Stimulated activated CD4-positive, alpha-beta T cell treated with anti-CD3 and anti-CD28 coated beads, TNF-alpha, amount 100 ng/mL, for 48 hours (primary cell): ENCODE data around the gene PDIA3.
A peak's percentile ranks its signal among the peaks of the same experiment; 100 is the strongest.
"Not testable (repeated sequence)": the region's sequence is repeated elsewhere in the genome, so short reads cannot be mapped to it uniquely, and the experiment has no call there.

Experiments used
- DNase-seq, 3 donors: peaks; one replicate each; pipeline ENCODE4 v3.0.0-alpha.2; 2020; ENCODE audit warnings: low read depth in 3 of 3

The PDIA3 gene

GRCh38 chr15:43776718-43777266, 30.6 kb downstream of the PDIA3 start, which contains the start of gene ELL3:
Gene ELL3, minus strand, starts transcription at chr15:43776966. Its CDS starts 65 bp downstream, at chr15:43776901.
- DNase-seq, result peak; percentile 57 to 75 (median 63)

- peak; percentile 74 to 87 (median 83) for DNase-seq
These were observed 31.2 kb downstream of the PDIA3 start for GRCh38 chr15:43777267-43777914.

GRCh38 chr15:43779016-43779415, 32.8 kb downstream of the PDIA3 start:
- DNase-seq, result no peak

GRCh38 chr15:43789409-43789808, 43.2 kb downstream of the PDIA3 start:
- DNase-seq, result no peak

GRCh38 chr15:43791993-43792760, 45.9 kb downstream of the PDIA3 start, which contains the start of gene SERF2:
Gene SERF2, plus strand, starts transcription at chr15:43792320. Its CDS starts 57 bp downstream, at chr15:43792377.
- DNase-seq, result peak; percentile 100

GRCh38 chr15:43792761-43793476, 46.7 kb downstream of the PDIA3 start:
- no peak for DNase-seq

GRCh38 chr15:43793647-43794046, 47.4 kb downstream of the PDIA3 start:
- DNase-seq, result no peak

- no peak for DNase-seq
These were observed 48.2 kb downstream of the PDIA3 start for GRCh38 chr15:43794269-43795037.

- DNase-seq, result no peak
These were observed 49.0 kb downstream of the PDIA3 start for GRCh38 chr15:43795197-43795596.

GRCh38 chr15:43795997-43796396, 49.8 kb downstream of the PDIA3 start:
- no peak for DNase-seq

GRCh38 chr15:43796566-43796965, 50.3 kb downstream of the PDIA3 start:
- no peak for DNase-seq

- no peak for DNase-seq
These were observed 53.1 kb downstream of the PDIA3 start for GRCh38 chr15:43799209-43799944.

GRCh38 chr15:43799945-43800285, 53.7 kb downstream of the PDIA3 start, which contains the start of gene SERINC4:
Gene SERINC4, minus strand, starts transcription at chr15:43800220. Its CDS starts 234 bp downstream, at chr15:43799986.
- no peak for DNase-seq

- DNase-seq, result peak; percentile 80 to 88 (median 81)
These were observed 54.3 kb downstream of the PDIA3 start, which contains the start of gene HYPK for GRCh38 chr15:43800286-43801141. Gene HYPK, plus strand, starts transcription at chr15:43800599. Its CDS starts 24 bp downstream, at chr15:43800623.

GRCh38 chr15:43802676-43803075, 56.4 kb downstream of the PDIA3 start:
- DNase-seq, result not testable (repeated sequence)

GRCh38 chr15:43808435-43808950, 62.3 kb downstream of the PDIA3 start:
- DNase-seq, result no peak

- DNase-seq, result no peak
These were observed 62.9 kb downstream of the PDIA3 start for GRCh38 chr15:43808960-43809678.

GRCh38 chr15:43815064-43815463, 68.8 kb downstream of the PDIA3 start:
- DNase-seq, result not testable (repeated sequence)

- DNase-seq, result no peak
These were observed 75.3 kb downstream of the PDIA3 start for GRCh38 chr15:43821505-43821904.
